Thyroid gland (tissue), 4 donors: ENCODE data around the gene ATXN1. TPM values are rescaled to one million over a fixed set of nuclear protein-coding genes. Genes with fewer than 3 reads are reported as not detected.

Experiments used
- DNase-seq, 2 donors: peaks; one replicate each; pipeline ENCODE4 v3.0.0-alpha.2; 2019
- H3K27ac ChIP-seq, 3 donors: fragments of 200-600 bp; sonication (generic); 1 replicate in 2 of 3; 2 replicates in 1 of 3; pipeline ENCODE4 v1.5.1; 2016 to 2019; ENCODE audit warnings: mild to moderate bottlenecking in 1 of 3, moderate library complexity in 1 of 3
- H3K27me3 ChIP-seq: fragments of 200-600 bp; sonication (generic); one replicate; pipeline ENCODE4 v1.5.1; 2019
- H3K36me3 ChIP-seq, 2 donors: fragments of 200-600 bp; sonication (generic); one replicate each; pipeline ENCODE4 v1.5.1; 2016 to 2019
- H3K4me1 ChIP-seq, 2 donors: fragments of 200-600 bp; sonication (generic); one replicate each; pipeline ENCODE4 v1.5.1; 2017 to 2019
- H3K4me3 ChIP-seq, 3 donors: fragments of 200-600 bp; sonication (generic); replicated peaks in 1 of 3; 1 replicate in 2 of 3; 2 replicates in 1 of 3; pipeline ENCODE4 v1.5.1; 2016; ENCODE audit warnings: mild to moderate bottlenecking in 1 of 3
- H3K9me3 ChIP-seq: fragments of 200-600 bp; sonication (generic); one replicate; pipeline ENCODE4 v1.5.1; 2017
- CTCF ChIP-seq, 6 experiments: fragments of 200-600 bp in 3 of 6; fragments of 450-650 bp in 3 of 6; sonication (generic) in 3 of 6; IDR thresholded peaks; one replicate each; pipeline ENCODE4 v1.5.1; 2016 to 2019; ENCODE audit warnings: antibody characterized with exemption in 6 of 6, mild to moderate bottlenecking in 2 of 6, inconsistent platforms in 1 of 6, moderate library complexity in 1 of 6
- POLR2A ChIP-seq, 2 donors: fragments of 450-650 bp; IDR thresholded peaks; one replicate each; pipeline ENCODE4 v1.6.1; 2017; ENCODE audit warnings: antibody characterized with exemption in 2 of 2, mild to moderate bottlenecking in 2 of 2, moderate library complexity in 1 of 2
- WGBS, 2 donors: methylation state at CpG; one replicate each; pipeline ENCODE4 v1.1.5; 2017; 5-methylcytosine and 5-hydroxymethylcytosine counted together
- intact Hi-C: fragments of 100-400 bp; cut with DNase I; formaldehyde crosslinking; loops from one replicate; pipeline ENCODE4 v1.15.1; 2023
- total RNA-seq, 4 donors: library from RNA; depleted of rRNA; stranded (reverse); fragments of >200 nt; gene quantifications; one replicate each; pipeline ENCODE4 v1.2.3, GENCODE V29; 2016

The ATXN1 gene
- total RNA-seq, 4 donors from 2014 or later, result 62.1 to 88.1 (median 83.0) TPM

GRCh38 chr6:16751251-16751946 is 9.9 kb downstream of the ATXN1 start:
- WGBS, 2 donors, result 88 to 94% methylated on average over 2 of the region's 2 CpGs
- intact Hi-C loops, result no loop called here

DNA sequence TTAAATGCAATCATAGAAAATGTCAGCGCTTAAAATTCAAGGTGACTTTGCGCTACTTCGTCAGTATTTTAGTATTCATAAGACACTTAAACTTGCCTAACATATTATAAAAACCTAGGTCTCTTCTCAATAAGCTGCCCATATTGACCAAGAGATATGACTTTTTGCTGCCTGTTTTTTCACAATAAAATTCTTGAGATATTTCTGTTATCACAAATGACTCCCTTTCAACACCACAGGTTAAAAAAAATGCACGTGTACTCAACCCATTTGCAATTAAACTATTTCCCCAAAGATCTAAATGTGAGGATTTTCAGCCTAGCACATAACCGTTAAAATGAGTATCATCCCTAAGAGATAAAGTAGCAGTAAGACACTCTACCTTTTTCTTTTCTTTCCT is 10.7 kb downstream of the ATXN1 start:
- Histone ChIP-seq H3K4me3 (no peak overlapping the region), H3K27me3 (no peaks in the 10 kb centered on the region), H3K4me1 (peaks cover 15 to 16% of the 10 kb centered on the region in 2 donors), H3K9me3 (no peaks in the 10 kb centered on the region), H3K27ac (no peak overlapping the region), H3K36me3 (no peaks in the 10 kb centered on the region)
- DNase-seq, result no peak
- TF ChIP-seq POLR2A (IDR thresholded peaks at IDR 0.05) (no peak), CTCF (IDR thresholded peaks at IDR 0.05) (no peak)
- WGBS, 2 donors, result 90 to 97% methylated on average over 5 of the region's 5 CpGs
- intact Hi-C loops, result no loop called here

More at GRCh38 chr6:16751251-16751946, 9.9 kb downstream of the ATXN1 start:
- no peak overlapping the region for H3K4me3 ChIP-seq
- H3K27ac ChIP-seq, result no peak overlapping the region
- no peaks in the 10 kb centered on the region for H3K27me3 ChIP-seq
- DNase-seq, result no peak
- H3K4me1 ChIP-seq, result peaks cover 20 to 22% of the 10 kb centered on the region in 2 donors
- H3K36me3 ChIP-seq, result no peaks in the 10 kb centered on the region
- no peaks in the 10 kb centered on the region for H3K9me3 ChIP-seq
- TF ChIP-seq POLR2A (IDR thresholded peaks at IDR 0.05) (no peak), CTCF (IDR thresholded peaks at IDR 0.05) (no peak)

DNA sequence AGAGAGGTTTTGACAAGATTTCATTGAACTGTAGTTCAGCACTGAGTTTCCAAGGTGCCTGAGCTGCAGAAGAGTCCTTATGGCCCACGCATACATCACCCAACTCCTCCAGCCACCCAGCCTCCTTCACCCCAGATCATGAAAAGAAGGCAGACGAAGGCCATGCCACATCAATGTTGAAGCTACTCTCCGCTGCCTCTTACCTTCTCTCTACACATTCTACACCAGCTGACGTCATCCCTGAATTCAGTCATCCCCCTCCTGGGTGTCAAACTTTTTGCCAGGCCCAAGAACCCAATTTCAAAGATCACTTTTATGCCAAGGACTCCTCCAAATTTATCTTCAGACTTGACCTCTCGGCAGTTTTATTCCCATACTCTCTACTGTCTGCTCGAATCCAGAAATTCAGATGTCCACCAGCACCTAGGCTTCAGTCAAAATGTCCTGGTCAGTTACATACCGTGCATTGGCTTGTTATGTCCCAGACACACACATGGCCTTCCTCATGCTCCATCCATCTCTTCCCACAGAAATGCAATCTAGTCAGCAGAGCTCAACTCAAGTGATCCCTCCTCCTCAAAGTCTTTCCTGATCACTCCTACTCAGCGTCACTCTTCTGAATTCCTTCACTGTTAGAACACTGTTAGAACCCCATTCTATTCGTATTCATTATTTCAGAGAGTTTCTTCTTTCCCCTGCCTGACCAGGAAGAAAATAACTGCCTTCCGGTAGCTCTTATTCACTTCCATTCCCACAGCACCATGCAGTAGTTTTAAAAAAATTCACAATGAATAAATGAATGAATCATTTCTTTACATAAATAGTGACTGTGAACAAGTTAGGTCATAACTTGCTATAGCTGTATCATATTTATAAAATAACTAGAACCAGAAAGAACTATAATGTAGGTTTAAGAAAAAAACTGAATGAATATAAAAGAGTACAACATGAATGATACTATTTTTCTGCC is 11.5 kb downstream of the ATXN1 start:
- WGBS, 2 donors, result 93 to 95% methylated on average over 10 of the region's 10 CpGs
- H3K4me1 ChIP-seq, result peaks cover 9 to 10% of the 10 kb centered on the region in 2 donors
- TF ChIP-seq CTCF (IDR thresholded peaks at IDR 0.05), result no peak
- TF ChIP-seq POLR2A (IDR thresholded peaks at IDR 0.05), result no peak
- H3K4me3 ChIP-seq, result no peak overlapping the region
- H3K27me3 ChIP-seq, result no peaks in the 10 kb centered on the region
- DNase-seq, result no peak
- no peak overlapping the region for H3K27ac ChIP-seq
- no peaks in the 10 kb centered on the region for H3K36me3 ChIP-seq
- intact Hi-C loops, result no loop called here
- H3K9me3 ChIP-seq, result no peaks in the 10 kb centered on the region

DNA sequence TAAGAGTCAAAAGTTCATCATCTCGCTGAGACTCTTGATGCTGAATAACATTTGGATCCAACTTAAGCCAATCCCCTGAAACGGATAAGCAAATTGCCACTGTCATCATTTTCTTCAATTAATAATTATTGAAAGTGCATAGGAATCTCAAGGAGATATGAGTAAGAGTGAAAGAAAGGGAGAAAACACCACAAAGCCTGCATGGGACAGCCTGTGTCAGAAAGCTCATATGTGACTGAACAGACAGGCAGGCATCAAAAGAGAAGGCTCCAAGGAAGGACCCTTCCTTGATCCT is 13.3 kb downstream of the ATXN1 start:
- Histone ChIP-seq H3K27me3 (no peaks in the 10 kb centered on the region), H3K27ac (no peak overlapping the region), H3K9me3 (no peaks in the 10 kb centered on the region), H3K4me3 (no peak overlapping the region), H3K4me1 (peaks cover 0 to 3% of the 10 kb centered on the region in 2 donors), H3K36me3 (no peaks in the 10 kb centered on the region)
- 79 to 82% methylated on average over 2 of the region's 2 CpGs for WGBS, 2 donors
- intact Hi-C loops, result no loop called here
- DNase-seq, result no peak
- no peak for TF ChIP-seq CTCF (IDR thresholded peaks at IDR 0.05)
- TF ChIP-seq POLR2A (IDR thresholded peaks at IDR 0.05), result no peak
